T-helper 17 cell (primary cell): ENCODE results near the gene ASPHD1. TPM values are rescaled to one million over a fixed set of nuclear protein-coding genes. Genes with fewer than 3 reads are reported as not detected.
"Not testable (repeated sequence)": the region's sequence is repeated elsewhere in the genome, so short reads cannot be mapped to it uniquely, and the experiment has no call there.

Experiments used
- ATAC-seq: fragments of 150-1000 bp; cut with Tn5 transposase; 2 replicates; pipeline ENCODE4 v1.10.0; 2021; ENCODE audit warnings: mild to moderate bottlenecking, moderate library complexity
- DNase-seq, 3 donors: peaks; one replicate each; pipeline versions ENCODE4 v3.0.0 to v3.0.0-alpha.2; 2020 to 2021
- H3K9me3 ChIP-seq: one replicate; pipeline ENCODE4 v1.7.0; 2013; ENCODE audit warnings: low read length, mild to moderate bottlenecking; ENCODE audit not compliant: control insufficient read depth, poor library complexity, severe bottlenecking
- H3K27ac Mint-ChIP-seq: one replicate; pipeline ENCODE4 v1.8.0; 2022; ENCODE audit warnings: mild to moderate bottlenecking, moderate library complexity, mixed read lengths
- H3K27me3 Mint-ChIP-seq: one replicate; pipeline ENCODE4 v1.8.0; 2022; ENCODE audit warnings: mixed read lengths
- H3K36me3 Mint-ChIP-seq: one replicate; pipeline ENCODE4 v1.8.0; 2022; ENCODE audit warnings: low read depth, mixed read lengths
- H3K4me1 Mint-ChIP-seq: one replicate; pipeline ENCODE4 v1.8.0; 2022; ENCODE audit warnings: mild to moderate bottlenecking, mixed read lengths
- H3K4me3 Mint-ChIP-seq: one replicate; pipeline ENCODE4 v1.8.0; 2022; ENCODE audit warnings: mild to moderate bottlenecking, moderate library complexity, mixed read lengths
- total RNA-seq, 4 donors: library from RNA in 2 of 4; stranded (reverse) in 2 of 4; gene quantifications; one replicate each; pipeline ENCODE4 v1.2.3 and lab custom pipeline; 2022 to 2026

ASPHD1 gene
- total RNA-seq, 2 donors from 2014 or later = not detected

GRCh38 chr16:29920288-29921033 lies 20.2 kb downstream of the ASPHD1 start:
- H3K36me3 Mint-ChIP-seq = peaks cover 8% of the 10 kb centered on the region
- no peak for DNase-seq
- no peak for ATAC-seq
- no peaks in the 10 kb centered on the region for H3K9me3 ChIP-seq
- peak overlapping the region; percentile 72 for H3K27ac Mint-ChIP-seq
- H3K4me3 Mint-ChIP-seq = no peak overlapping the region
- H3K27me3 Mint-ChIP-seq = no peaks in the 10 kb centered on the region
- peaks cover 26% of the 10 kb centered on the region for H3K4me1 Mint-ChIP-seq

- Mint-ChIP-seq H3K4me3 (no peak overlapping the region), H3K4me1 (peaks cover 28% of the 10 kb centered on the region), H3K36me3 (peaks cover 8% of the 10 kb centered on the region), H3K27me3 (no peaks in the 10 kb centered on the region), H3K27ac (peak overlapping the region; percentile 72)
- no peaks in the 10 kb centered on the region for H3K9me3 ChIP-seq
- ATAC-seq (no peak), DNase-seq (no peak)
Measured at GRCh38 chr16:29921034-29921385, 20.7 kb downstream of the ASPHD1 start.

- H3K9me3 ChIP-seq = no peaks in the 10 kb centered on the region
- Mint-ChIP-seq H3K4me3 (no peak overlapping the region), H3K4me1 (peaks cover 38% of the 10 kb centered on the region), H3K27me3 (no peaks in the 10 kb centered on the region), H3K36me3 (peaks cover 8% of the 10 kb centered on the region), H3K27ac (peak overlapping the region; percentile 2)
- ATAC-seq = no peak
- DNase-seq = no peak
Measured at GRCh38 chr16:29922326-29922725, 22.0 kb downstream of the ASPHD1 start.

- H3K9me3 ChIP-seq = no peaks in the 10 kb centered on the region
- H3K4me1 Mint-ChIP-seq = peaks cover 40% of the 10 kb centered on the region
- H3K4me3 Mint-ChIP-seq = no peak overlapping the region
- peaks cover 8% of the 10 kb centered on the region for H3K36me3 Mint-ChIP-seq
- DNase-seq (no peak), ATAC-seq (no peak)
- no peaks in the 10 kb centered on the region for H3K27me3 Mint-ChIP-seq
- H3K27ac Mint-ChIP-seq = no peak overlapping the region
Measured at GRCh38 chr16:29922986-29923501, 22.8 kb downstream of the ASPHD1 start.

- no peaks in the 10 kb centered on the region for H3K9me3 ChIP-seq
- Mint-ChIP-seq H3K27me3 (no peaks in the 10 kb centered on the region), H3K27ac (peak overlapping the region; percentile 98), H3K4me1 (peaks cover 37% of the 10 kb centered on the region), H3K36me3 (peaks cover 8% of the 10 kb centered on the region), H3K4me3 (peak overlapping the region; percentile 98)
- DNase-seq (no peak), ATAC-seq (no peak)
Measured at GRCh38 chr16:29925105-29925756, 24.9 kb downstream of the ASPHD1 start.

GRCh38 chr16:29925781-29926710 lies 25.8 kb downstream of the ASPHD1 start, which contains the start of gene KCTD13:
KCTD13 (minus strand) TSS chr16:29926226; CDS start chr16:29926033, 193 bp downstream.
- no peaks in the 10 kb centered on the region for H3K9me3 ChIP-seq
- Mint-ChIP-seq H3K27ac (peak within 1 kb of the TSS; percentile 98), H3K36me3 (peaks cover under 1% of the 10 kb centered on the region), H3K4me1 (peaks cover 29% of the 10 kb centered on the region), H3K4me3 (peak within 1 kb of the TSS; percentile 98), H3K27me3 (no peaks in the 10 kb centered on the region)
- ATAC-seq = peak; percentile 93
- DNase-seq = peak; percentile 84 to 91 (median 90)

- peak overlapping the region; percentile 98 for H3K4me3 Mint-ChIP-seq
- H3K27ac Mint-ChIP-seq = peak overlapping the region; percentile 98
- no peaks in the 10 kb centered on the region for H3K27me3 Mint-ChIP-seq
- DNase-seq (no peak), ATAC-seq (no peak)
- H3K4me1 Mint-ChIP-seq = peaks cover 27% of the 10 kb centered on the region
- no peaks in the 10 kb centered on the region for H3K9me3 ChIP-seq
- no peaks in the 10 kb centered on the region for H3K36me3 Mint-ChIP-seq
Measured at GRCh38 chr16:29926711-29927052, 26.4 kb downstream of the ASPHD1 start.

- ATAC-seq = no peak
- no peaks in the 10 kb centered on the region for H3K36me3 Mint-ChIP-seq
- peak overlapping the region; percentile 98 for H3K27ac Mint-ChIP-seq
- H3K9me3 ChIP-seq = no peaks in the 10 kb centered on the region
- H3K27me3 Mint-ChIP-seq = no peaks in the 10 kb centered on the region
- DNase-seq = no peak
- H3K4me3 Mint-ChIP-seq = peak overlapping the region; percentile 98
- H3K4me1 Mint-ChIP-seq = peaks cover 27% of the 10 kb centered on the region
Measured at GRCh38 chr16:29927070-29927905, 27.0 kb downstream of the ASPHD1 start.

- not testable (repeated sequence) for H3K4me3 Mint-ChIP-seq, H3K4me1 Mint-ChIP-seq, H3K36me3 Mint-ChIP-seq, ATAC-seq, H3K9me3 ChIP-seq, DNase-seq
- H3K27me3 Mint-ChIP-seq = peaks cover 13% of the 10 kb centered on the region
- H3K27ac Mint-ChIP-seq = peak overlapping the region; percentile 29
Measured at GRCh38 chr16:29931750-29932149, 31.5 kb downstream of the ASPHD1 start.

- DNase-seq (no peak), ATAC-seq (no peak)
- peaks cover 23% of the 10 kb centered on the region for H3K27me3 Mint-ChIP-seq
- no peaks in the 10 kb centered on the region for H3K9me3 ChIP-seq
- no peaks in the 10 kb centered on the region for H3K36me3 Mint-ChIP-seq
- H3K4me3 Mint-ChIP-seq = no peak overlapping the region
- no peak overlapping the region for H3K27ac Mint-ChIP-seq
- H3K4me1 Mint-ChIP-seq = peaks cover 2% of the 10 kb centered on the region
Measured at GRCh38 chr16:29940656-29941055, 40.4 kb downstream of the ASPHD1 start.

GRCh38 chr16:29943846-29944799 lies 43.8 kb downstream of the ASPHD1 start:
- ATAC-seq (no peak), DNase-seq (no peak)
- Mint-ChIP-seq H3K27me3 (peaks cover 17% of the 10 kb centered on the region), H3K36me3 (no peaks in the 10 kb centered on the region), H3K27ac (no peak overlapping the region), H3K4me1 (peaks cover 2% of the 10 kb centered on the region), H3K4me3 (peak overlapping the region; percentile 19)
- H3K9me3 ChIP-seq = no peaks in the 10 kb centered on the region
